Fibroblast of gingiva (primary cell): ENCODE results near the gene SYNE1.
A peak's percentile ranks its signal among the peaks of the same experiment; 100 is the strongest.

Source experiments
- DNase-seq: peaks from one replicate; pipeline ENCODE4 v3.0.0-alpha.2; 2011; ENCODE audit warnings: low read depth

Gene SYNE1

DNA sequence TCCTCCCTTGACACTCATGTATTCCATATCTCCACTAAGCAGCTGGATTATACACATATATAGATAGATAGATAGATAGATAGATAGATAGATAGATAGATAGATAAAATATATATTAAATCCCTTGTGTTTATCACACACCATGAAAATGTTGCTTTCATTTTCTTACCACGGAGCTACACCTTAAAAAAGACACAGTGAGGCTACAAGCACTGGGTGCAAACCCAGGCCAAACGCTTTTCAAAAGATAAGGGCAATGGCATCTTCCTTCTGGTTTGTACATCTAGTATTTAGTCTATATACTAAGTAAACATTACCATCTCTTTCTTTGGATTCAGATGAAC lies 452.6 kb downstream of the SYNE1 start:
- no peak for DNase-seq

- DNase-seq: no peak
Observed at GRCh38 chr6:152180601-152181000, 456.6 kb downstream of the SYNE1 start.

- DNase-seq: no peak
Observed at GRCh38 chr6:152176268-152176667, 460.9 kb downstream of the SYNE1 start.

GRCh38 chr6:152173957-152174356 lies 463.2 kb downstream of the SYNE1 start:
- no peak for DNase-seq

- DNase-seq: peak; percentile 80
Observed at GRCh38 chr6:152173321-152173720, 463.8 kb downstream of the SYNE1 start.

- no peak for DNase-seq
Observed at GRCh38 chr6:152170702-152171667, 466.2 kb downstream of the SYNE1 start.

- no peak for DNase-seq
Observed at GRCh38 chr6:152170313-152170701, 466.9 kb downstream of the SYNE1 start.

DNA sequence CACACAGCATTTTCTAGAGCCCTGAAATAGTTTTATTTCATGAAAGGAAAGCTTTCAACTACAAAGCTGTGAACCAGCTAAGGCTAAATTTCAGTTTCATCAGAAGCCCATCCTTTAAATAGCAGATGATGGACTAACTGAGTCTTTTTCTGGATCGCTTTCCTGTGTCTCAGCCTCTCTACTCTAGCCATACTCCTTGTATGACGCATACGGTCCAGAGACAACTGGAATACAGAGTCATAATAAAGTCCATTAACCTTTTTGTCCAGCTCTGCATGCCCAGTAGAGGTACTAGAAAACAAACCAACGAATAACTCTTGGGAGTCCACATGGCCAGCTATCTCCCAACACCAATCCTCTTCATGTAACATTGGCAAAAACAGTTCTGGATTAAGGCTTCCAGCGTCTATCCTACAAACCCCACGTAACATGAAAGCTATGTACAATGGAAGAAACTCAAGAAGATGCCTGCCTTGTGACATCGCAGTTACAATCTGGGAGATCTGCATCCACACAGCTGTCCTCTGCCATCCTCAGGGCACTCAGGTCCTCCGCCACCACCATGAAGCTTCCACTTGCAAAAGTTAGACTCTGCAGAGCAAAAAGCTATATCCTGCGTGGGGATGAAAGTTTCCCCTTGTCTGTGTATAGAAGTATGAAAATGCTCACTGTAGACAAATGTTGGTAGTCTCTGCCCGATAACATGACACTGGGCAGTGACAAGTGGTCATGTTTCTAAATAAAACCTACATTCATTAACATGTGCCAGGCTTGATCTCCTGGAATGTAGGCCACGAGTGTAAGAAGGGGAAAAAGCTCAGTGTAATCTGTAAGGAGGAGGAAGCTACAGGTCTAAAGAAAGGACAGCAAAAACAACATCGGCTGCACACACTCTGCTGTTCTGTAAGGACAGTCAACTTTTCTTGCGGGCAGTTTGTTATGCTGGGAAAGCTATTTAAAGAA lies 469.2 kb downstream of the SYNE1 start:
- DNase-seq: no peak

DNA sequence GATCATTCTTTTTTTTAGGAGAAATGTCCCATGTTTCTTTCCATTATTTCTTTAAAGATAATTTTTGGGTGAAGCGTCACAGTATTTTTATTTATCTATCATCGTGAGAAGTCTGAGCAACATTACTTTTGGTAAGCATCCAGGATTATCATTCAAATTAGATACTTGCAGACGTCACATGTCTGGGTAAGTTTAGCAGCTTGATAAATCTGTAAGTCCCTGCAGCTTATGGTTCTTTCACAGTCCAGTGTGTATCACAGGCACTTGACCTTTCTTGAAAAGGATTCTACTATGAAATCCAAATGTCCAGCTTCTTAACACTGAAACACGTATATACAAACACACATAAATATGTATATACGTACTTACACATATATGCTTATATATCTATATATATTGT lies 470.3 kb downstream of the SYNE1 start:
- no peak for DNase-seq

- DNase-seq: no peak
Observed at GRCh38 chr6:152166497-152166896, 470.7 kb downstream of the SYNE1 start.

DNA sequence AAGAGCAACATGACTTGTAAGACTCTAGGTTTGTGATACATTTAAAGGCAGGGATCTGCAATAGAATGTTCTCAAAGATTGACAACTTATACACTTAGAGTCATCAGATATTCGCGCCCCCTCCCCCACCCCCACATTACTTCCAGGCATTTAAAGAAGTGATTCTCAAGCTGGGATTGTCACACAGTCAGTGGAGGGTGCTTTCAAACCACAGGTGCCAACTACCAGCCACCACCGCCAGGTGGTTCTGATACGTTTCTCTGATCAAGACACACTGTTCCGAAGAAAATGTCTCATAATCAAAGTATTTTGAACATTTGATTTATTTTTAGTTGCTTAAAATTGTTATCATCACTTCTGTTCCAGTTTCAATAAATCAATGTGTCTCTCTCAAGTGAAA lies 472.2 kb downstream of the SYNE1 start:
- no peak for DNase-seq

- DNase-seq: peak; percentile 23
Observed at GRCh38 chr6:152161501-152161900, 475.7 kb downstream of the SYNE1 start.

DNA sequence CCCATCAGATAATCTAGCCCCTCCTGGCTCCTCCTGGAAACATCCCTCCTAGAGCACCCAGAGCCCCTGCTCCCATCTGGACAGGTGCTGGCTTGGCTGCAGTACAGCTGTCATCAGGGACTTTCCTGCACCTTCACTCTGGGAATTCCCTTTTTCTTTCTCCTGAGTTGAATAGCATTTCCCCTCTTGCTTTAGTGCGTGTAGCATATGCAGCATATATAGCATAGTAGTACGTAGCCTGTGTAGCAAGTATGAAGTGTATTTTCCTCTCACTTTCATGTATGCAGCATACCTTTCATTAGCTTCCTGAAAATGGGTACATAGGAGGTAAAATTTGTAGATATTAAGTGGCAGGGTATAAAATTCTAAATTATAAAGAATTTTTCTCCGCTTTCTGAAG lies 476.8 kb downstream of the SYNE1 start:
- DNase-seq: no peak

GRCh38 chr6:152155792-152156191 lies 481.4 kb downstream of the SYNE1 start:
- DNase-seq: no peak

DNA sequence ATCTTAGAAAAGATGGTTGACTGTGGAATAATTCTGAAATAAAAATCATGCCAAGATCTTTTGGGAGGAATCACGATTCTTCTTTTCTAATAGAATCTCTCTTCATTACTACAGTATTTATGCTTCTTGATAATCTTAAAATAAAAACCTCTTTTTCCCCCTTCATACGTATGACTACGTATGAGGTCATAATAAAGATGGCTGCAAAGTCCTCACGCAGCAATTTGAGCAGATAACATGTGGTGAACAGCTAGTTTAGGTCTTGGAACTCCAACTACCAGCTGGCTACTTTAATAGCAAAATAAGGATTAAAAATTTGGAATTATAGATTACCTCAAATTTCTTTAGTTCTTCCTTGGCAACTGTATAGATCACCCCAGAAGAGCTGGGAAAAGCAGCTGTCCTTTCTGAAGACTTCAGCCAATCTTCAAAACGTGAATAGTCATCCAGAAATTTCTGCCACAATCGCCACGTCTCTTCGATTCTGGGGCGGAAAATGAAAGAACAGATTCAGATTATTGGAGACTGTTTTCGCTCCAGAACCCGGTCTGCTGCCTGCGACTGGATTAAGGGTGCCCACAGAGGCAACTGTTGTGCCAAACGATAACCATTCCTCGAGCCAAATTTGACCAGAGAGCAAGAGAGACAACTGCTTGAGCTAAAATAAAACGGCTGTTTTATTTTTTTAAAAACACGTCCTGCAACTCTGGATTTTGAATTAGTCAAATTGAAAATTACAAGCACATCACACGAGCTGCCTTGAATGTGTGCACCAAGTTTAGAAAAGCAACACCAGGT lies 482.4 kb downstream of the SYNE1 start:
- DNase-seq: no peak

DNA sequence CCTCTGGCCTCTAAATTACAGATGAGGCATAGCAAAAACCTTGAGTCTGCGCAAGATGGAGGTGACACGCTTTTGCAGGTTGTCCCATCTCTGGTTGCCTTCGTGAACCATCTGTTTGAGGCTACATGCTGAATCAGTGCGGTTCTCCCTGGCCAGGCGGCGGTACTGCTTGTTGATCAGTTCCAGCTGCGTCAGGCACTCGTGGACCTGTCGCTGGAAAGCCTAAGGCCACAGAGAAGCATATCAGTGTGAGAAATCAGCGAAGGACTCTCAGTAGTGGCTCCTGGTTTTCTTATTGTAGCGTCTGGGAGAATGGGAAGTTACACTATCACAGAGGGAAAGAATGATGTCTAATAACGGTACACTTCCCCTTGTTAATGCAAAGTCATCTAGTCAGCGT lies 485.2 kb downstream of the SYNE1 start:
- no peak for DNase-seq

GRCh38 chr6:152150196-152150595 lies 487.0 kb downstream of the SYNE1 start:
- DNase-seq: peak; percentile 81

DNA sequence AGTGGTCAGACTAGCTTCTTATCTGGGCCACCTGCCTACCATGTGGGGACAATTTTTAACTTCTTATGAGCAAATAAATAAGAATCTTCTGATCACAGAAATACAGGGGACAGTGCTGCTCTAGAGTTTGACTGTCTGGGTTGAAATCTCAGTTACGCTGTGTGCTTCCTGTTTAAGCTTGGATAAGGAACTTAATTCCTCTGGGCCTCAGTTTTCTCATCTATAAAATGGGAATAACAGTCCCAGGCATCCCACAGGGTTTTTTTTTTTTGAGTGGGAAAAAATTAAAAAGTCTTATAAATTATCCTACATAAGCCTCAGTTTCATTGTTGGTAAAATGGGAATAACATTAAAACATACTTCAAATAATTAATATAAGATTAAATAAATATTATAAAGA lies 488.8 kb downstream of the SYNE1 start:
- DNase-seq: no peak

DNA sequence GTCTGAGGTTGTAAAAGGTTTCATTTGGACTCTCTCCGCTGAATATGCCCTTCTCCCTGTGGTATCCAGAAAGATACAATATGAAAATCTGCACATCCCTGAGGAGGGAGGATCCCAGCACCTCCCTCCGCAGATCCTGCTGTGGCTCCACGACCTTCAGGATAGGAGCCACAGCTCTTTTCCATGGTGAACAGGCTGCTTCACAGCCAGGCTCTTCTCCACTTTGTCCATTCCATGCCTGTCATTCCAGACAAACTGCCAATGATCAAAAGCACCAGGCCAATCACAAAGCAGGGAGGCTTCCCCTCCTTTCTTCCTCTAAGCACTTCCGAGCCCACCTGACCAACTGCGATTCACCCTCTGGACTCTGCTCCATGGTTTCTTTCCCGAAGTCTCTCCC lies 489.9 kb downstream of the SYNE1 start:
- DNase-seq: no peak

DNA sequence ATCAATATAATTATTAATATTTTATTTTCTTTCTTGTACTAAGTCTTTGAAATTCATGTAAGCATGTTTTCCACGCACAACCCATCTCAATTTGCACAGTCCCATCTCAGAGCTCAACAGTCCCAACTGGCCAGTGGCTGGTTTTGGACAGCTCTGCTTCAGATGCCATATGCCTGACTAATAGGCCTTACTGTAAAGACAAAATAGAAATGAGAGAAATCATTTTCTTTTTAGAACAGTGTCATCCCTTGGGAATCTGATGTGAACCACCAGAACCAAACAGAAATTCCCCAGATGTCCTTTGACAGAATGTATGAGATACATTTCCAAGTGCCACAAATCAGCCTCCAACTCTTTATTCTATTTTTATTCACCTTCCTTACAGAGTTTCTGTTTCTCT lies 490.8 kb downstream of the SYNE1 start:
- peak; percentile 82 for DNase-seq

GRCh38 chr6:152143359-152143758 lies 493.8 kb downstream of the SYNE1 start:
- no peak for DNase-seq

DNA sequence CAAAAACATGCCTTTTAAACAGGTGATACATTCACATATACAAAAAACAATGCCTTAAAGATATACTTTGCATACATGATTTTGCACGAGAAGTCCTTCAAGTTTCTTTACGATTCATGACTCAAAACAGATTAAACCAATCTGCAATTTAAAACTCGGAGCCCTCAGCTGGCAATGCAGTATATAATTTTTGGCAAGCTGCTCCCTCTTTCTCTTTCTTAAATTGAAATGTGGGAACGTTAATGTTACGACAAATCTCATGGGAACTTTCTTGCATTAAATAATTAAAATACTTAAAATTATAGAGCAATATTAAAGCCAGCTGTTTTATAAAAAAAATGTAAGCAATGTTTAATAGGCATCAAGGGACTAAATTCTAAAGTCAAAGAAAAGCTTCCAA lies 495.1 kb downstream of the SYNE1 start:
- DNase-seq: peak; percentile 88
